Measurements from ENCODE around the gene FXYD2. TPM values are rescaled to one million over a fixed set of nuclear protein-coding genes. Genes with fewer than 3 reads are reported as not detected.

Gene FXYD2
- total and polyA plus RNA-seq, 2 of the 8 experiments (the other 6 are each of a cell fraction or from before 2014, with no cell fraction given): 0.89 to 1.1 TPM

GRCh38 chr11:117868088-117868487 lies 43.5 kb upstream of the FXYD2 start (continued):
- TF ChIP-seq CHD7 (IDR thresholded peaks at IDR 0.05; ENCODE audit: insufficient replicate concordance, low read length): no peak
- TF ChIP-seq RAD21 (IDR thresholded peaks at IDR 0.05 in 1 of 2, conservative IDR thresholded peaks at IDR 0.05 in 1 of 2; ENCODE audit: low read depth in 2 of 2, low read length in 2 of 2): no peak
- TF ChIP-seq POLR2AphosphoS5 (IDR thresholded peaks at IDR 0.05; ENCODE audit: low read depth, low read length): no peak
- TF ChIP-seq MAFK (IDR thresholded peaks at IDR 0.05; ENCODE audit: low read depth, low read length): no peak
- TF ChIP-seq RNF2 (IDR thresholded peaks at IDR 0.05; ENCODE audit: borderline replicate concordance, low read depth, low read length, missing control alignments, poor library complexity, severe bottlenecking): no peak
- no peak for TF ChIP-seq CTCF (IDR thresholded peaks at IDR 0.05; ENCODE audit: control extremely low read depth in 1 of 3, insufficient read depth in 1 of 3, low read depth in 1 of 3, low read length in 3 of 3)
- TF ChIP-seq CBX8 (IDR thresholded peaks at IDR 0.05; ENCODE audit: borderline replicate concordance, low read depth, low read length): no peak
- no peak for TF ChIP-seq YY1 (IDR thresholded peaks at IDR 0.05; ENCODE audit: low read depth, low read length)
